Measurements from ENCODE around the gene WFDC10B.
"Not testable (repeated sequence)": the region's sequence is repeated elsewhere in the genome, so short reads cannot be mapped to it uniquely, and the experiment has no call there.

WFDC10B gene

GRCh38 chr20:45646875-45647274 lies 57.9 kb downstream of the WFDC10B start:
- no peak for DNase-seq

GRCh38 chr20:45645869-45646268 lies 59.0 kb downstream of the WFDC10B start:
- DNase-seq: not testable (repeated sequence)

GRCh38 chr20:45641076-45641475 lies 63.7 kb downstream of the WFDC10B start:
- not testable (repeated sequence) for DNase-seq

DNA sequence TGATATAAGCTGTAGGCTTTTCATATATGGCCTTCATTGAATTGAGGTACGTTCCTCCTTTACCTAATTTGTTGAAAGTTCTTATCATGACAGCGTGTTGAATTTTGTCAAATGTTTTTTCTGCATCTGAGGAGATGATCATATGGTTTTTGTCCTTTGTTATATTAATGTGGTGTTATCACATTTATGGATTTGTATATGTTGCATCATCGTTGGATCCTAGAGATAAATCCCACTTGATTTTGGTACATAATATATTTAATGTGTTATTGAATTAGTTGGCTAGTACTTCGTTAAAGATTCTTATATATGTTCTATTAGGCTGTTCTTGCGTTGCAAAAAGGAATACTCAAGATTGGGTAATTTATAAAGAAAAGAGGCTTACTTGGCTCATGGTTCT lies 65.1 kb downstream of the WFDC10B start:
- DNase-seq: no peak

DNA sequence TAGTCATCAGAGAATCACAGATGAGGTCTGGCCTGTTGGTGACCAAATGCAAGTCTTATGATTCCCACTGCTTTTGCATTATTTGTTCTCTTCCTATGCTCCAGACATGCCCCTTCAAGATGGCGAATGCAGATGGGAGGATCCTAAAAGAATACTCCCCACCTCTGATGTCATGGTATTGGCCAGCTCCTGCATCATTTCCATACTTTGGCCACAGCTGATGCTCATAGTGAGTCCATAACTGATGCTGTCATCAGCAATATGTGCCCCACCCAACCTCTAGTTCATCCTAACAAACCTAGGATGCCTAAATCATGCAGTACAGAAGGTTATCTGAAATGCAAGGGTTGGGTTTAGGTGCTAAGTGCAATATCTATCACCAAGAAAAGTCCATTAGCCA lies 68.3 kb downstream of the WFDC10B start:
- no peak for DNase-seq

All from NCI-H82 (cell line).